Measurements from ENCODE around the gene PGAP2. TPM values are rescaled to one million over a fixed set of nuclear protein-coding genes. Genes with fewer than 3 reads are reported as not detected.

PGAP2 gene
- total RNA-seq, 2 donors from 2014 or later, result 26.6 to 33.5 TPM

GRCh38 chr11:3795131-3796001 lies 13.0 kb upstream of the PGAP2 start:
- peak overlapping the region in 1 of 2 donors; percentile 100 for H3K4me3 ChIP-seq
- no peaks in the 10 kb centered on the region for H3K4me1 ChIP-seq (replicated peaks)
- no peaks in the 10 kb centered on the region for H3K27me3 ChIP-seq (replicated peaks; ENCODE audit: insufficient read depth)
- peak overlapping the region in 1 of 2 donors; percentile 98 for H3K27ac ChIP-seq
- peaks cover 0 to 5% of the 10 kb centered on the region in 2 donors for H3K36me3 ChIP-seq
- no peak for TF ChIP-seq POLR2A (IDR thresholded peaks at IDR 0.05)
- TF ChIP-seq POLR2AphosphoS5 (IDR thresholded peaks at IDR 0.05), result no peak
- TF ChIP-seq CTCF (IDR thresholded peaks at IDR 0.05), result no peak
- no peak for DNase-seq (ENCODE audit: low spot score)
- intact Hi-C loops (cut with DNase I), result loop anchor here (5.0 kb wide), 1 partner anchor 47 kb away; the partner anchor contains the start of gene RHOG
- no peaks in the 10 kb centered on the region for H3K9me3 ChIP-seq
- WGBS, result 74% methylated on average over 8 of the region's 8 CpGs

GRCh38 chr11:3796002-3796311 lies 12.4 kb upstream of the PGAP2 start:
- H3K36me3 ChIP-seq, result peaks cover 0 to 5% of the 10 kb centered on the region in 2 donors
- 30% methylated on average over 6 of the region's 6 CpGs for WGBS
- no peaks in the 10 kb centered on the region for H3K9me3 ChIP-seq
- H3K27ac ChIP-seq, result peak overlapping the region; percentile 85 to 98
- DNase-seq (ENCODE audit: low spot score), result no peak
- intact Hi-C loops (cut with DNase I), result loop anchor here (5.0 kb wide), 1 partner anchor 46 kb away; the partner anchor contains the start of gene RHOG
- H3K4me1 ChIP-seq (replicated peaks), result no peaks in the 10 kb centered on the region
- H3K4me3 ChIP-seq, result peak overlapping the region; percentile 63 to 100
- no peaks in the 10 kb centered on the region for H3K27me3 ChIP-seq (replicated peaks; ENCODE audit: insufficient read depth)
- no peak for TF ChIP-seq CTCF (IDR thresholded peaks at IDR 0.05)
- TF ChIP-seq POLR2A (IDR thresholded peaks at IDR 0.05), result no peak
- TF ChIP-seq POLR2AphosphoS5 (IDR thresholded peaks at IDR 0.05), result no peak

- TF ChIP-seq CTCF (IDR thresholded peaks at IDR 0.05) (no peak), POLR2A (IDR thresholded peaks at IDR 0.05) (no peak), POLR2AphosphoS5 (IDR thresholded peaks at IDR 0.05) (no peak)
- 9% methylated on average over 14 of the region's 14 CpGs for WGBS
- Histone ChIP-seq H3K4me1 (replicated peaks) (no peaks in the 10 kb centered on the region), H3K9me3 (no peaks in the 10 kb centered on the region), H3K27ac (peak overlapping the region; percentile 85 to 98), H3K36me3 (peaks cover 0 to 5% of the 10 kb centered on the region in 2 donors), H3K27me3 (replicated peaks; ENCODE audit: insufficient read depth) (no peaks in the 10 kb centered on the region), H3K4me3 (peak overlapping the region; percentile 63 to 100)
- DNase-seq (ENCODE audit: low spot score), result no peak
- intact Hi-C loops (cut with DNase I), result loop anchor here (5.0 kb wide), 1 partner anchor 46 kb away; the partner anchor contains the start of gene RHOG
Measured at GRCh38 chr11:3796346-3796745, 12.0 kb upstream of the PGAP2 start.

GRCh38 chr11:3796801-3797328 lies 11.5 kb upstream of the PGAP2 start:
- intact Hi-C loops (cut with DNase I), result loop anchor here (5.0 kb wide), 1 partner anchor 45 kb away; the partner anchor contains the start of gene RHOG
- peak overlapping the region; percentile 63 to 100 for H3K4me3 ChIP-seq
- H3K36me3 ChIP-seq, result peaks cover 0 to 5% of the 10 kb centered on the region in 2 donors
- WGBS, result under 1% methylated on average over 26 of the region's 26 CpGs
- TF ChIP-seq POLR2AphosphoS5 (IDR thresholded peaks at IDR 0.05), result no peak
- DNase-seq (ENCODE audit: low spot score), result no peak
- H3K9me3 ChIP-seq, result no peaks in the 10 kb centered on the region
- H3K27me3 ChIP-seq (replicated peaks; ENCODE audit: insufficient read depth), result no peaks in the 10 kb centered on the region
- H3K27ac ChIP-seq, result peak overlapping the region; percentile 85 to 98
- H3K4me1 ChIP-seq (replicated peaks), result no peaks in the 10 kb centered on the region

GRCh38 chr11:3797329-3798090 lies 10.8 kb upstream of the PGAP2 start, which contains the start of gene NUP98:
TSS of gene NUP98 (minus strand) at chr11:3797554. CDS start at chr11:3782117, 15,437 bp downstream.
- H3K27ac ChIP-seq, result peak within 1 kb of the TSS; percentile 94 to 98
- WGBS, result under 1% methylated on average over 86 of the region's 86 CpGs
- no peaks in the 10 kb centered on the region for H3K27me3 ChIP-seq (replicated peaks; ENCODE audit: insufficient read depth)
- no peaks in the 10 kb centered on the region for H3K9me3 ChIP-seq
- peaks cover 0 to 5% of the 10 kb centered on the region in 2 donors for H3K36me3 ChIP-seq
- peak; percentile 100 for DNase-seq (ENCODE audit: low spot score)
- TF ChIP-seq POLR2AphosphoS5 (IDR thresholded peaks at IDR 0.05) (peak; percentile 97), CTCF (IDR thresholded peaks at IDR 0.05) (peak in 1 of 4 experiments; percentile 8), POLR2A (IDR thresholded peaks at IDR 0.05) (peak; percentile 100)
- no peaks in the 10 kb centered on the region for H3K4me1 ChIP-seq (replicated peaks)
- intact Hi-C loops (cut with DNase I), result loop anchor here (5.0 kb wide), 1 partner anchor 45 kb away; the partner anchor contains the start of gene RHOG
- peak within 1 kb of the TSS; percentile 63 to 100 for H3K4me3 ChIP-seq
